GM12878 (cell line): ENCODE data around the gene LSR. TPM values are rescaled to one million over a fixed set of nuclear protein-coding genes. Genes with fewer than 3 reads are reported as not detected.

Source experiments
- ATAC-seq: fragments of 200-7000 bp; cut with Tn5 transposase; 3 replicates; pipeline ENCODE4 v1.9.1; 2020; ENCODE audit warnings: mild to moderate bottlenecking, moderate library complexity
- BruUV-seq: library from RNA; stranded (reverse); fragments of 400-500 nt; replicated peaks from 2 replicates; lab custom pipeline; 2021; lab: Mats Ljungman, UMichigan
- CTCF ChIA-PET: fragments of 300-600 bp; sonication (Branson Sonifier 250); formaldehyde crosslinking; extraction: SDS; loops from one replicate; lab custom pipeline; 2021; ENCODE audit warnings: inconsistent platforms; lab: Yijun Ruan, JAX
- POLR2A ChIA-PET: fragments of 350-600 bp; formaldehyde crosslinking; extraction: SDS; loops from one replicate; lab custom pipeline; 2021; ENCODE audit warnings: inconsistent platforms; lab: Charles Lee
- RAD21 ChIA-PET: fragments of 300-600 bp; sonication (Branson Sonifier 250); formaldehyde crosslinking; loops from one replicate; lab custom pipeline; 2023; ENCODE audit warnings: antibody characterized with exemption; ENCODE audit not compliant: unreplicated experiment; lab: Charles Lee
- SMC1A ChIA-PET: fragments of 300-600 bp; sonication (Branson Sonifier 250); formaldehyde crosslinking; loops from one replicate; lab custom pipeline; 2023; ENCODE audit not compliant: unreplicated experiment, uncharacterized antibody; lab: Charles Lee
- DNase-seq: peaks from one replicate; pipeline ENCODE4 v3.0.0-alpha.2; 2011; ENCODE audit warnings: low read depth, low spot score
- FAIRE-seq: peaks from 3 replicates; lab custom pipeline; 2011; peaks lifted over from hg19 to GRCh38; lab: Jason Lieb, UNC
- H2AFZ ChIP-seq: 2 replicates; pipeline ENCODE4 v1.6.0; 2011; ENCODE audit warnings: low read depth, low read length, control low read depth; ENCODE audit not compliant: control insufficient read depth
- H3K27ac ChIP-seq: 2 replicates; pipeline ENCODE4 v1.5.1; 2011; ENCODE audit warnings: control low read depth; ENCODE audit not compliant: control insufficient read depth, insufficient read depth
- H3K27me3 ChIP-seq, 2 experiments: replicated peaks in 1 of 2; 2 replicates each; pipeline versions ENCODE4 v1.6.0 to v1.6.1; 2011; ENCODE audit warnings: low read length in 1 of 2; ENCODE audit not compliant: control insufficient read depth in 2 of 2, insufficient read depth in 2 of 2
- H3K36me3 ChIP-seq, 2 experiments: 2 replicates each; pipeline ENCODE4 v1.5.1; 2011; ENCODE audit warnings: low read length in 1 of 2; ENCODE audit not compliant: control insufficient read depth in 2 of 2, insufficient read depth in 2 of 2
- H3K4me1 ChIP-seq: 2 replicates; pipeline ENCODE4 v1.6.1; 2011; ENCODE audit warnings: mild to moderate bottlenecking, low read length, moderate library complexity, mixed read lengths; ENCODE audit not compliant: control insufficient read depth, insufficient read depth
- H3K4me2 ChIP-seq: 2 replicates; pipeline ENCODE4 v1.6.0; 2011; ENCODE audit warnings: control low read depth; ENCODE audit not compliant: control insufficient read depth, insufficient read depth
- H3K4me3 ChIP-seq: fragments of 200-600 bp; sonication (generic); 2 replicates; pipeline ENCODE4 v1.5.1; 2016
- H3K79me2 ChIP-seq: 2 replicates; pipeline ENCODE4 v1.6.0; 2011; ENCODE audit warnings: low read length; ENCODE audit not compliant: control insufficient read depth, insufficient read depth
- H3K9ac ChIP-seq: 2 replicates; pipeline ENCODE4 v1.8.0; 2011; ENCODE audit warnings: low read length, control low read depth, mixed read lengths; ENCODE audit not compliant: control insufficient read depth, insufficient read depth
- H3K9me3 ChIP-seq: replicated peaks from 3 replicates; pipeline ENCODE4 v1.5.1; 2011; ENCODE audit warnings: mild to moderate bottlenecking, low read length; ENCODE audit not compliant: control insufficient read depth, insufficient read depth
- H4K20me1 ChIP-seq: 2 replicates; pipeline ENCODE4 v1.6.0; 2011; ENCODE audit not compliant: control insufficient read depth, insufficient read depth
- ASH2L ChIP-seq: fragments of 300-600, 200-600 bp; sonication (generic); IDR thresholded peaks from 2 replicates; pipeline ENCODE4 v1.6.1; 2017; ENCODE audit warnings: low read depth, mild to moderate bottlenecking, borderline replicate concordance
- ESRRA ChIP-seq: IDR thresholded peaks from 2 replicates; pipeline ENCODE4 v1.6.1; 2012; ENCODE audit warnings: mild to moderate bottlenecking, low read length, improper control_type of control experiment
- ETV6 ChIP-seq, 2 experiments: fragments of 450-650 bp in 1 of 2; IDR thresholded peaks in 1 of 2; conservative IDR thresholded peaks in 1 of 2; 2 replicates each; pipeline ENCODE4 v1.6.1; 2014; ENCODE audit warnings: antibody characterized with exemption in 1 of 2, borderline replicate concordance in 1 of 2, low read depth in 1 of 2, mild to moderate bottlenecking in 1 of 2, moderate library complexity in 1 of 2
- PRDM15 ChIP-seq: fragments of 450-650 bp; formaldehyde crosslinking; IDR thresholded peaks from 2 replicates; pipeline ENCODE4 v1.4.0; 2020; ENCODE audit warnings: mild to moderate bottlenecking, moderate library complexity
- SIN3A ChIP-seq: IDR thresholded peaks from 2 replicates; pipeline ENCODE4 v1.6.1; 2012; ENCODE audit warnings: low read depth, low read length, improper control_type of control experiment
- SMAD1 ChIP-seq: fragments of 450-650 bp; IDR thresholded peaks from 2 replicates; pipeline ENCODE4 v1.6.1; 2018; ENCODE audit warnings: mild to moderate bottlenecking, low read depth; ENCODE audit not compliant: partially characterized antibody
- WGBS: methylation state at CpG from one replicate; pipeline ENCODE4 v1.1.6; 2016; ENCODE audit warnings: low lambda C conversion rate; ENCODE audit not compliant: insufficient replicate concordance, insufficient coverage; ENCODE audit errors: missing lambda C conversion rate; 5-methylcytosine and 5-hydroxymethylcytosine counted together
- in situ Hi-C: fragments of 300-500 bp; cut with MboI; formaldehyde crosslinking; loops from 9 replicates; pipeline ENCODE4 v1.14.3; 2018; ENCODE audit warnings: mixed read lengths
- intact Hi-C: fragments of 100-400 bp; cut with micrococcal nuclease; formaldehyde crosslinking; loops from one replicate; pipeline ENCODE4 v1.14.2; 2022; ENCODE audit not compliant: unreplicated experiment
- polyA plus RNA-seq, 11 experiments: library from polyadenylated mRNA; depleted of rRNA in 4 of 11; unstranded in 6 of 11; stranded (reverse) in 5 of 11; fragments of >200 nt; fragmentation: Nextera tagmentation in 4 of 11; fragmentation: Illumina TruSeq in 1 of 11; extraction: Ambion mirVana in 4 of 11; extraction: Trizol in 1 of 11; gene quantifications; 1 replicate in 1 of 11; 2 replicates in 10 of 11; pipeline versions ENCODE4 v1.2.1 to v1.2.3, GENCODE V29; 2011 to 2016; ENCODE audit warnings: inconsistent platforms in 2 of 11, missing spikeins in 2 of 11, low read depth in 1 of 11
- total RNA-seq, 4 experiments: library from RNA; depleted of rRNA in 3 of 4; stranded (reverse); fragments of >200 nt in 3 of 4; fragmentation: Illumina TruSeq in 1 of 4; extraction: Trizol in 1 of 4; gene quantifications; 2 replicates each; pipeline versions ENCODE4 v1.2.1 to v1.2.3, GENCODE V29; 2013 to 2021
- TF ChIP-seq, protein P1 (sequence below): fragments of 450-650 bp; IDR thresholded peaks from 2 replicates; pipeline ENCODE4 v1.6.1; 2018; ENCODE audit warnings: mild to moderate bottlenecking, low read depth, moderate library complexity; ENCODE audit not compliant: partially characterized antibody

Gene LSR
- total and polyA plus RNA-seq, 10 of the 15 experiments (the other 5 are each of a cell fraction or from before 2014, with no cell fraction given) = 0.26 to 53.9 (median 26.3) TPM

- no TSS peak for BruUV-seq
- Histone ChIP-seq H3K27ac (no peak overlapping the region), H3K4me2 (no peak overlapping the region), H3K4me1 (peaks cover 11% of the 10 kb centered on the region), H3K36me3 (no peaks in the 10 kb centered on the region), H3K9ac (no peak overlapping the region), H3K27me3 (no peaks in the 10 kb centered on the region), H3K4me3 (no peak overlapping the region), H3K79me2 (no peaks in the 10 kb centered on the region), H2AFZ (no peak overlapping the region), H3K9me3 (no peaks in the 10 kb centered on the region), H4K20me1 (no peaks in the 10 kb centered on the region)
- ChIA-PET CTCF (interaction anchor here (0.6 to 2.5 kb wide), 10 partner anchors 13 to 180 kb away, joined by 3 to 9 read pairs (median 4); partner anchors contain the start of gene FFAR1), RAD21 (interaction anchor here (0.8 to 1.6 kb wide), 5 partner anchors 9 to 180 kb away, joined by 3 read pairs; partner anchors contain the start of gene FFAR1), POLR2A (interaction anchor here (1.2 kb wide), 1 partner anchor 194 kb away, joined by 3 read pairs; no protein-coding TSS in a partner anchor), SMC1A (interaction anchor here (0.5 to 11.0 kb wide), 6 partner anchors 7 to 154 kb away, joined by 3 to 122 read pairs (median 4); partner anchors contain the start of gene CD22)
- FAIRE-seq (no peak), ATAC-seq (no peak), DNase-seq (no peak)
- 71% methylated on average over 10 of the region's 10 CpGs for WGBS
- intact Hi-C loops (no loop called here), in situ Hi-C loops (no loop called here)
- TF ChIP-seq, protein P1, sequence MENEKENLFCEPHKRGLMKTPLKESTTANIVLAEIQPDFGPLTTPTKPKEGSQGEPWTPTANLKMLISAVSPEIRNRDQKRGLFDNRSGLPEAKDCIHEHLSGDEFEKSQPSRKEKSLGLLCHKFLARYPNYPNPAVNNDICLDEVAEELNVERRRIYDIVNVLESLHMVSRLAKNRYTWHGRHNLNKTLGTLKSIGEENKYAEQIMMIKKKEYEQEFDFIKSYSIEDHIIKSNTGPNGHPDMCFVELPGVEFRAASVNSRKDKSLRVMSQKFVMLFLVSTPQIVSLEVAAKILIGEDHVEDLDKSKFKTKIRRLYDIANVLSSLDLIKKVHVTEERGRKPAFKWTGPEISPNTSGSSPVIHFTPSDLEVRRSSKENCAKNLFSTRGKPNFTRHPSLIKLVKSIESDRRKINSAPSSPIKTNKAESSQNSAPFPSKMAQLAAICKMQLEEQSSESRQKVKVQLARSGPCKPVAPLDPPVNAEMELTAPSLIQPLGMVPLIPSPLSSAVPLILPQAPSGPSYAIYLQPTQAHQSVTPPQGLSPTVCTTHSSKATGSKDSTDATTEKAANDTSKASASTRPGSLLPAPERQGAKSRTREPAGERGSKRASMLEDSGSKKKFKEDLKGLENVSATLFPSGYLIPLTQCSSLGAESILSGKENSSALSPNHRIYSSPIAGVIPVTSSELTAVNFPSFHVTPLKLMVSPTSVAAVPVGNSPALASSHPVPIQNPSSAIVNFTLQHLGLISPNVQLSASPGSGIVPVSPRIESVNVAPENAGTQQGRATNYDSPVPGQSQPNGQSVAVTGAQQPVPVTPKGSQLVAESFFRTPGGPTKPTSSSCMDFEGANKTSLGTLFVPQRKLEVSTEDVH = no peak
- TF ChIP-seq PRDM15 (CRISPR knock-in tag) = no peak
- no peak for TF ChIP-seq ESRRA
- TF ChIP-seq ASH2L = no peak
- TF ChIP-seq SMAD1 = no peak
- TF ChIP-seq ETV6 (conservative IDR thresholded peaks at IDR 0.05 in 1 of 2, IDR thresholded peaks at IDR 0.05 in 1 of 2; ENCODE audit: borderline replicate concordance in 1 of 2, low read depth in 1 of 2) = no peak
- TF ChIP-seq SIN3A = no peak
Measured at GRCh38 chr19:35314858-35315470, 66.2 kb downstream of the LSR start.
